ENCODE results near the gene ETV1. TPM values are rescaled to one million over a fixed set of nuclear protein-coding genes. Genes with fewer than 3 reads are reported as not detected.

Gene ETV1
- total and polyA plus RNA-seq, 9 of the 15 experiments (the other 6 are each of a cell fraction or from before 2014, with no cell fraction given), result 7.2 to 27.4 (median 14.0) TPM

DNA sequence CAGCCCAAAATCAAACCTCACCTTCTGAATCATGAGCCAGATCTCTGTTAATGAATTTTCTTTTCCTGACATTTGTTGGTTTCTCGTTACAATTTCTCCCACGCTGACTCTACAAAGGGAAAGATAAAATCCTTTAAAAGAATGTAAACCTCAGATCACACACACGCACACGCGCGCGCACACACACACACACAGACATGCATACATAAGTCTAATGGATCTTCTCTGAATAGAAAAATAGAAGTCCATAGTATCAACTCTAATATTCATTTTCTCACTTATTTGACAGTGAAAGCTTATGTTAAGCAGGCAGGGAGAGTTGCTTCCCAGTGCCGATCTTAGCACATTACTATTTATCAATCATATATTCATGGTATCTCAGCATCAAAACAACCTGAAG is 1.4 kb downstream of the ETV1 start (continued):
- TF ChIP-seq RBFOX2 (IDR thresholded peaks at IDR 0.05; ENCODE audit: low read depth, low read length) (peak; percentile 44), LEF1 (IDR thresholded peaks at IDR 0.05) (0 out of 2 replicates have a peak, but pooled peaks have one; percentile 15), RFX7 (CRISPR knock-in tag; IDR thresholded peaks at IDR 0.05) (no peak), MTA2 (IDR thresholded peaks at IDR 0.05; ENCODE audit: low read depth) (no peak), POLR2G (IDR thresholded peaks at IDR 0.05; ENCODE audit: low read depth, low read length) (no peak), ZNF384 (IDR thresholded peaks at IDR 0.05; ENCODE audit: low read depth, low read length) (no peak), IFI16 (CRISPR knock-in tag; IDR thresholded peaks at IDR 0.05) (no peak), PHF8 (IDR thresholded peaks at IDR 0.05; ENCODE audit: borderline replicate concordance, low read length) (no peak), TARDBP (IDR thresholded peaks at IDR 0.05) (no peak), ZBTB1 (CRISPR knock-in tag; IDR thresholded peaks at IDR 0.05; ENCODE audit: borderline replicate concordance, low read depth) (no peak), NR2C1 (IDR thresholded peaks at IDR 0.05) (no peak), NR2C1 (tag; IDR thresholded peaks at IDR 0.05) (no peak), MED1 (CRISPR knock-in tag; IDR thresholded peaks at IDR 0.05; ENCODE audit: borderline replicate concordance) (no peak), POLR2AphosphoS5 (IDR thresholded peaks at IDR 0.05; ENCODE audit: control insufficient read depth, insufficient read depth, low read depth, low read length) (no peak), CHD2 (IDR thresholded peaks at IDR 0.05; ENCODE audit: low read depth, low read length) (no peak), ZNF431 (CRISPR knock-in tag; IDR thresholded peaks at IDR 0.05) (no peak), HEY1 (CRISPR knock-in tag; IDR thresholded peaks at IDR 0.05; ENCODE audit: borderline replicate concordance) (no peak), SMARCC2 (IDR thresholded peaks at IDR 0.05; ENCODE audit: low read depth) (0 out of 2 replicates have a peak, but pooled peaks have one; percentile 18), SRSF7 (optimal IDR thresholded peaks at IDR 0.05; ENCODE audit: low read depth, low read length) (no peak), ZNF146 (CRISPR knock-in tag; IDR thresholded peaks at IDR 0.05; ENCODE audit: unreplicated experiment) (no peak)
- TF ChIP-seq, protein P1, sequence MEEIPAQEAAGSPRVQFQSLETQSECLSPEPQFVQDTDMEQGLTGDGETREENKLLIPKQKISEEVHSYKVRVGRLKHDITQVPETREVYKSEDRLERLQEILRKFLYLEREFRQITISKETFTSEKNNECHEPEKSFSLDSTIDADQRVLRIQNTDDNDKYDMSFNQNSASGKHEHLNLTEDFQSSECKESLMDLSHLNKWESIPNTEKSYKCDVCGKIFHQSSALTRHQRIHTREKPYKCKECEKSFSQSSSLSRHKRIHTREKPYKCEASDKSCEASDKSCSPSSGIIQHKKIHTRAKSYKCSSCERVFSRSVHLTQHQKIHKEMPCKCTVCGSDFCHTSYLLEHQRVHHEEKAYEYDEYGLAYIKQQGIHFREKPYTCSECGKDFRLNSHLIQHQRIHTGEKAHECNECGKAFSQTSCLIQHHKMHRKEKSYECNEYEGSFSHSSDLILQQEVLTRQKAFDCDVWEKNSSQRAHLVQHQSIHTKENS (CRISPR knock-in tag; IDR thresholded peaks at IDR 0.05), result no peak
- TF ChIP-seq, protein P2, sequence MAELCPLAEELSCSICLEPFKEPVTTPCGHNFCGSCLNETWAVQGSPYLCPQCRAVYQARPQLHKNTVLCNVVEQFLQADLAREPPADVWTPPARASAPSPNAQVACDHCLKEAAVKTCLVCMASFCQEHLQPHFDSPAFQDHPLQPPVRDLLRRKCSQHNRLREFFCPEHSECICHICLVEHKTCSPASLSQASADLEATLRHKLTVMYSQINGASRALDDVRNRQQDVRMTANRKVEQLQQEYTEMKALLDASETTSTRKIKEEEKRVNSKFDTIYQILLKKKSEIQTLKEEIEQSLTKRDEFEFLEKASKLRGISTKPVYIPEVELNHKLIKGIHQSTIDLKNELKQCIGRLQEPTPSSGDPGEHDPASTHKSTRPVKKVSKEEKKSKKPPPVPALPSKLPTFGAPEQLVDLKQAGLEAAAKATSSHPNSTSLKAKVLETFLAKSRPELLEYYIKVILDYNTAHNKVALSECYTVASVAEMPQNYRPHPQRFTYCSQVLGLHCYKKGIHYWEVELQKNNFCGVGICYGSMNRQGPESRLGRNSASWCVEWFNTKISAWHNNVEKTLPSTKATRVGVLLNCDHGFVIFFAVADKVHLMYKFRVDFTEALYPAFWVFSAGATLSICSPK (IDR thresholded peaks at IDR 0.05; ENCODE audit: borderline replicate concordance), result no peak
- TF ChIP-seq, protein P3, sequence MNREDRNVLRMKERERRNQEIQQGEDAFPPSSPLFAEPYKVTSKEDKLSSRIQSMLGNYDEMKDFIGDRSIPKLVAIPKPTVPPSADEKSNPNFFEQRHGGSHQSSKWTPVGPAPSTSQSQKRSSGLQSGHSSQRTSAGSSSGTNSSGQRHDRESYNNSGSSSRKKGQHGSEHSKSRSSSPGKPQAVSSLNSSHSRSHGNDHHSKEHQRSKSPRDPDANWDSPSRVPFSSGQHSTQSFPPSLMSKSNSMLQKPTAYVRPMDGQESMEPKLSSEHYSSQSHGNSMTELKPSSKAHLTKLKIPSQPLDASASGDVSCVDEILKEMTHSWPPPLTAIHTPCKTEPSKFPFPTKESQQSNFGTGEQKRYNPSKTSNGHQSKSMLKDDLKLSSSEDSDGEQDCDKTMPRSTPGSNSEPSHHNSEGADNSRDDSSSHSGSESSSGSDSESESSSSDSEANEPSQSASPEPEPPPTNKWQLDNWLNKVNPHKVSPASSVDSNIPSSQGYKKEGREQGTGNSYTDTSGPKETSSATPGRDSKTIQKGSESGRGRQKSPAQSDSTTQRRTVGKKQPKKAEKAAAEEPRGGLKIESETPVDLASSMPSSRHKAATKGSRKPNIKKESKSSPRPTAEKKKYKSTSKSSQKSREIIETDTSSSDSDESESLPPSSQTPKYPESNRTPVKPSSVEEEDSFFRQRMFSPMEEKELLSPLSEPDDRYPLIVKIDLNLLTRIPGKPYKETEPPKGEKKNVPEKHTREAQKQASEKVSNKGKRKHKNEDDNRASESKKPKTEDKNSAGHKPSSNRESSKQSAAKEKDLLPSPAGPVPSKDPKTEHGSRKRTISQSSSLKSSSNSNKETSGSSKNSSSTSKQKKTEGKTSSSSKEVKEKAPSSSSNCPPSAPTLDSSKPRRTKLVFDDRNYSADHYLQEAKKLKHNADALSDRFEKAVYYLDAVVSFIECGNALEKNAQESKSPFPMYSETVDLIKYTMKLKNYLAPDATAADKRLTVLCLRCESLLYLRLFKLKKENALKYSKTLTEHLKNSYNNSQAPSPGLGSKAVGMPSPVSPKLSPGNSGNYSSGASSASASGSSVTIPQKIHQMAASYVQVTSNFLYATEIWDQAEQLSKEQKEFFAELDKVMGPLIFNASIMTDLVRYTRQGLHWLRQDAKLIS (CRISPR knock-in tag; IDR thresholded peaks at IDR 0.05), result no peak
